Neural crest cell (in vitro differentiated cells): ENCODE measurements around the gene ASB14. TPM values are rescaled to one million over a fixed set of nuclear protein-coding genes. Genes with fewer than 3 reads are reported as not detected.
A peak's percentile ranks its signal among the peaks of the same experiment; 100 is the strongest.

ENCODE experiments used
- DNase-seq: peaks from one replicate; pipeline ENCODE4 v3.0.0; 2021; ENCODE audit warnings: low read depth, mixed read lengths, low spot score
- H3K27ac Mint-ChIP-seq: one replicate; pipeline ENCODE4 v1.8.0; 2021; ENCODE audit warnings: mild to moderate bottlenecking, mixed read lengths; ENCODE audit not compliant: unreplicated experiment
- H3K27me3 Mint-ChIP-seq: 2 replicates; pipeline ENCODE4 v1.8.0; 2021; ENCODE audit warnings: low read depth, mild to moderate bottlenecking, mixed read lengths
- H3K36me3 Mint-ChIP-seq: 2 replicates; pipeline ENCODE4 v1.8.0; 2021; ENCODE audit warnings: low read depth, mild to moderate bottlenecking, mixed read lengths
- H3K4me1 Mint-ChIP-seq: 2 replicates; pipeline ENCODE4 v1.8.0; 2021; ENCODE audit warnings: mixed read lengths
- H3K4me3 Mint-ChIP-seq: one replicate; pipeline ENCODE4 v1.8.0; 2021; ENCODE audit warnings: mild to moderate bottlenecking, mixed read lengths
- H3K9me3 Mint-ChIP-seq: 2 replicates; pipeline ENCODE4 v1.8.0; 2021; ENCODE audit warnings: mixed read lengths
- CTCF ChIP-seq: fragments of 200-600 bp; sonication (generic); conservative IDR thresholded peaks from 2 replicates; pipeline ENCODE4 v1.5.0; 2021; ENCODE audit warnings: antibody characterized with exemption, mild to moderate bottlenecking
- total RNA-seq: library from RNA; stranded (reverse); gene quantifications from 2 replicates; pipeline ENCODE4 v1.2.1, GENCODE V29; 2021

Gene ASB14
- total RNA-seq, 1 donor from 2014 or later = not detected

DNA sequence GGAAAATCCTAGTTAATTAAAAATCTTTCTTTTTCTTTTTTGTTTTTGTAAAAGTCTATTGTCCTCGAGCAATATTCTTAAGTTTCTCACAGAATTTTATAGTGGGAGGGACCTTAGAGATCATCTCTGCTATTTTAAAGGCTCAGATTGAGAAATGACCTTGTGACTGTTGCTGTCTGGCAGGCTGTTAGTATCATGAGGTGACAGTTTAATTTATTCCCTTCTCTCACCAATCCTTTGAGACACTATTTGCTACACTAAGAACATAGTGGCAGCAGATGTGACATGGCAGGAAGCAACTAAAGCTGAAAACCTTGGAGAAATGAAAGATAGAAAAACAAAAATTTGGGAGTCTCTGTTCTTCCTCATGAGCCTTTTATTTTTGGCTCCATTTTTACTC lies 40.1 kb downstream of the ASB14 start:
- DNase-seq = no peak
- TF ChIP-seq CTCF = no peak
- Mint-ChIP-seq H3K27me3 (no peaks in the 10 kb centered on the region), H3K4me3 (no peak overlapping the region), H3K36me3 (peaks cover 6% of the 10 kb centered on the region), H3K9me3 (no peaks in the 10 kb centered on the region), H3K27ac (no peak overlapping the region), H3K4me1 (no peaks in the 10 kb centered on the region)

DNA sequence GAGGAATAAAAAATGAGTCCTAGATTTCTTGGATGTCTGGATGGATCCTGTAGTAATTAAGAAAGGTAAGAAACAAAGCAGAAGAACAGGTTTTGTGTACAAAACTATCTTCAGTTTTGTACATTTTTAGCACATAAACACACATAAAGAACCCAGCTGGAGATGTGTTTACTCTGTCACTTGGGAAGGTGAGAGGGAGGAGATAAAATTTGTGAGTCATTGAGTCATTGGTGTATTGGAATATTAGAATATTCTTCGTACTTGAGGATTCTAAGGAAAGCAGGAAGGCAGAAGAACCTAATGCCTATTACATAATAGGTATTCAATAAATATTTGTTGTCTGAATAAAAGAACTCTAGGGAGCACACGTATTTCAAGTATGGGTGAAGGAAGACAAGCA lies 47.5 kb downstream of the ASB14 start:
- no peak overlapping the region for H3K4me3 Mint-ChIP-seq
- DNase-seq = no peak
- H3K4me1 Mint-ChIP-seq = no peaks in the 10 kb centered on the region
- H3K27me3 Mint-ChIP-seq = no peaks in the 10 kb centered on the region
- no peak for TF ChIP-seq CTCF
- H3K9me3 Mint-ChIP-seq = no peaks in the 10 kb centered on the region
- no peak overlapping the region for H3K27ac Mint-ChIP-seq
- H3K36me3 Mint-ChIP-seq = peaks cover 11% of the 10 kb centered on the region

DNA sequence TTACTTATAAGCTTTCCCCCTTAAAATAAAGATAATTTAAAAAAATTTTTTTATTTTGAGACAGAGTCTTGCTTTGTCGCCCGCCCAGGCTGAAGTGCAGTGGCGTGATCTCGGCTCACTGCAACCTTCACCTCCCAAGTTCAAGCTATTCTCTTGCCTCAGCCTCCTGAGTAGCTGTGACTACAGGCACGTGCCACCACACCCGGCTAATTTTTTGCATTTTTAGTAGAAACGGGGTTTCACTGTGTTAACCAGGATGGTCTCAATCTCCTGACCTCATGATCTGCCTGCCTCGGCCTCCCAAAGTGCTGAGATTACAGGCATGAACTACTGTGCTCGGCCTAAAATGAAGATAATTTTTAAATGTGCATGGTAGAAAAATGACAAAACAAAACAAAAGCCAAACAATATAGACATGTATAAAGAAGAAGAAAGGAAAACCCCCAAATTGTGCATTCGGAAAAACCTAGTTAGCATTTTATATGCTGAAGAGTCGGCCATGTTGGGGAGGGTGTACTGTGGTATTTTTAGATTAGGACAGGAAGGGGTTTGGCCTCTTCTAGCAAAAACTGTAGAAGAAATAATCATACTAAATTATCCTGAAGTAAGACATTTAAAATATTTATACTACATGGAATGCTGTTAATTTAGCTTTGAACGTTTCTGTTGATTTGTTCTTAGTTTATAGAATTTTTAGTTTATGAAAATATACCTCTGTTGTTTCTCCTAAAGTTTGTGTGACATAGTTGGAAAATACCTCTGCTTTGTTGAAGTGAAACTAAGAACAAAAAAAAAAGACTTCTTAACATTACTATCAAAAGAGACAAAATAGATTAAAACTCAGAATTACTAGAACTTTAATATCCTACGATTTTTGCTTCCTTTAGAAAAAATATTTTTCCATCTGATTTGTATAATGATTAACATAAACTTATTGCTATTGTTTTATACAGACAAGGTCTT lies 57.6 kb downstream of the ASB14 start:
- Mint-ChIP-seq H3K27ac (no peak overlapping the region), H3K36me3 (peaks cover 14% of the 10 kb centered on the region), H3K27me3 (no peaks in the 10 kb centered on the region), H3K4me3 (no peak overlapping the region), H3K9me3 (no peaks in the 10 kb centered on the region), H3K4me1 (no peaks in the 10 kb centered on the region)
- DNase-seq = no peak
- no peak for TF ChIP-seq CTCF

DNA sequence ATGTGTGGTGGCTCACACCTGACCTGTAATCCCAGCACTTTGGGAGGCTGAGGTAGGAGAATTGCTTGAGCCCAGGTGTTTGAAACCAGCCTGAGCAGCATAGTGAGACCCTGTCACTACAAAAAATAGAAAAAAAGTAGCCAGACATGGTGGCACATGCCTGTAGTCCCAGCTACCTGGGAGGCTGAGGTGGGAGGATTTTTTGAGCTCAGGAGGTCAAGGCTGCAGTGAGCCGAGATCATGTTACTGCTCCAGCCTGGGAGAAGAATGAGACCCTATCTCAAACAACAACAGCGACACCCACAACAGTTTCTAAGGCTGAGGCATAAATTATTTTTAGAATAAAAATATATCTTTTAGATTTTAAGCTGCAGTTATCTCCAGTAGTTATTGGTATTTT lies 58.7 kb downstream of the ASB14 start:
- Mint-ChIP-seq H3K27me3 (peaks cover 6% of the 10 kb centered on the region), H3K9me3 (no peaks in the 10 kb centered on the region), H3K4me1 (peaks cover 7% of the 10 kb centered on the region), H3K27ac (no peak overlapping the region), H3K4me3 (no peak overlapping the region), H3K36me3 (peaks cover 8% of the 10 kb centered on the region)
- DNase-seq = no peak
- no peak for TF ChIP-seq CTCF

DNA sequence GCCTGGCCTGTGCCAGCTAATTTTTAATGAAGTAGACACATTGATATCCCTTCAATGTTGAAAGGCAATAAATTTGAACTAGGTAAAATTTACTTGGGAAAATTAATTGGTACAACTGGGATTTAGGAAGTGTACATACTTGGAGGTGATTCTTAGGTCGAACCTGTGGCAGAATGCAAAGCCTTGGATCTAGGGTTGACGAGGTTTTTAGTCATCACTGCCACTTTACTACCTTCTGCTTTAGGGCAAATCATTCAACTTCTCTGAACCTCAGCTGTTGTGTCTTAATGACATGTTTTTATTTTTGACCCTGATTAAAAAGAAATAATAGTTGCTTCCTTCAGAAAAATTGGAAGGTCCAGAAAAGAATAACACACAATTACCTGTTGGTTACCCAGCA lies 62.5 kb downstream of the ASB14 start:
- Mint-ChIP-seq H3K27ac (no peak overlapping the region), H3K4me3 (peak overlapping the region; percentile 44)

More for the DNA sequence above, 62.5 kb downstream of the ASB14 start:
- Mint-ChIP-seq H3K36me3 (peaks cover 3% of the 10 kb centered on the region), H3K4me1 (peaks cover 25% of the 10 kb centered on the region), H3K9me3 (no peaks in the 10 kb centered on the region), H3K27me3 (peaks cover 9% of the 10 kb centered on the region)
- no peak for DNase-seq
- TF ChIP-seq CTCF = no peak
